BJ (cell line): ENCODE measurements around the gene NHP2. TPM values are rescaled to one million over a fixed set of nuclear protein-coding genes. Genes with fewer than 3 reads are reported as not detected.
"Not testable (repeated sequence)": the region's sequence is repeated elsewhere in the genome, so short reads cannot be mapped to it uniquely, and the experiment has no call there.

Experiments
- CTCF ChIA-PET: fragments of 350-600 bp; formaldehyde crosslinking; extraction: SDS; loops from one replicate; lab custom pipeline; 2021; ENCODE audit warnings: antibody characterized with exemption, inconsistent platforms; lab: Yijun Ruan, JAX
- POLR2A ChIA-PET: fragments of 300-600 bp; sonication (Branson Sonifier 250); formaldehyde crosslinking; extraction: SDS; loops from one replicate; lab custom pipeline; 2021; ENCODE audit warnings: antibody characterized with exemption; lab: Charles Lee
- DNase-seq: peaks from one replicate; pipeline ENCODE4 v3.0.0-alpha.2; 2011; ENCODE audit warnings: low read depth
- H3K27me3 ChIP-seq: 2 replicates; pipeline ENCODE4 v1.6.0; 2011; ENCODE audit warnings: low read length; ENCODE audit not compliant: control insufficient read depth, insufficient read depth
- H3K36me3 ChIP-seq: 2 replicates; pipeline ENCODE4 v1.5.1; 2011; ENCODE audit warnings: low read length; ENCODE audit not compliant: control insufficient read depth, insufficient read depth
- H3K4me3 ChIP-seq: 2 replicates; pipeline ENCODE4 v1.5.1; 2011; ENCODE audit warnings: low read depth, mild to moderate bottlenecking, control low read depth, low read length
- CTCF ChIP-seq: IDR thresholded peaks from 2 replicates; pipeline ENCODE4 v1.5.1; 2011; ENCODE audit warnings: low read depth, mild to moderate bottlenecking, control low read depth, inconsistent platforms, low read length, moderate library complexity; ENCODE audit not compliant: insufficient read depth
- polyA plus RNA-seq: library from polyadenylated mRNA; depleted of rRNA; stranded (reverse); fragments of >200 nt; gene quantifications from 2 replicates; pipeline ENCODE4 v1.2.3, GENCODE V29; 2011

The NHP2 gene
- polyA plus RNA-seq, 1 experiment = 131 TPM

GRCh38 chr5:178141550-178141949 is 12.1 kb downstream of the NHP2 start:
- CTCF ChIA-PET = interaction anchor here (1.0 kb wide), 1 partner anchor 17 kb away, joined by 3 read pairs; no protein-coding TSS in a partner anchor

GRCh38 chr5:178137991-178138390 is 15.7 kb downstream of the NHP2 start:
- ChIA-PET CTCF (interaction anchor here (0.8 to 1.4 kb wide), 2 partner anchors 8 to 9 kb away, joined by 3 to 6 read pairs; no protein-coding TSS in a partner anchor), POLR2A (no interaction called here)
- no peak for TF ChIP-seq CTCF
- Histone ChIP-seq H3K36me3 (peaks cover 18% of the 10 kb centered on the region), H3K27me3 (no peaks in the 10 kb centered on the region), H3K4me3 (no peak overlapping the region)
- DNase-seq = no peak

More at GRCh38 chr5:178141550-178141949, 12.1 kb downstream of the NHP2 start:
- H3K4me3 ChIP-seq = no peak overlapping the region
- H3K36me3 ChIP-seq = peaks cover 27% of the 10 kb centered on the region
- TF ChIP-seq CTCF = no peak
- POLR2A ChIA-PET = no interaction called here
- H3K27me3 ChIP-seq = no peaks in the 10 kb centered on the region
- no peak for DNase-seq

- no peak for TF ChIP-seq CTCF
- CTCF ChIA-PET = interaction anchor here (0.6 to 1.4 kb wide), 2 partner anchors 9 to 66 kb away, joined by 3 to 6 read pairs; no protein-coding TSS in a partner anchor
- POLR2A ChIA-PET = interaction anchor here (0.7 kb wide), 1 partner anchor 17 kb away, joined by 3 read pairs; the partner anchor contains the start of gene NHP2
- H3K4me3 ChIP-seq = no peak overlapping the region
- H3K27me3 ChIP-seq = no peaks in the 10 kb centered on the region
- no peak for DNase-seq
- H3K36me3 ChIP-seq = peaks cover 12% of the 10 kb centered on the region
Measured at GRCh38 chr5:178136990-178137389, 16.7 kb downstream of the NHP2 start.

GRCh38 chr5:178131446-178131996 is 22.2 kb downstream of the NHP2 start:
- Histone ChIP-seq H3K27me3 (no peaks in the 10 kb centered on the region), H3K4me3 (peak overlapping the region; percentile 89), H3K36me3 (peaks cover 8% of the 10 kb centered on the region)
- no peak for TF ChIP-seq CTCF
- ChIA-PET POLR2A (no interaction called here), CTCF (interaction anchor here (1.3 kb wide), 1 partner anchor 58 kb away, joined by 3 read pairs; no protein-coding TSS in a partner anchor)
- no peak for DNase-seq

GRCh38 chr5:178130576-178131445 is 22.9 kb downstream of the NHP2 start, which contains the start of gene RMND5B:
Gene RMND5B, plus strand, starts transcription at chr5:178131014. Its CDS starts 7,106 bp downstream, at chr5:178138120.
- ChIA-PET CTCF (no interaction called here), POLR2A (no interaction called here)
- Histone ChIP-seq H3K36me3 (peaks cover 5% of the 10 kb centered on the region), H3K27me3 (no peaks in the 10 kb centered on the region), H3K4me3 (peak within 1 kb of the TSS; percentile 89)
- no peak for TF ChIP-seq CTCF
- DNase-seq = no peak

GRCh38 chr5:178130234-178130575 is 23.5 kb downstream of the NHP2 start:
- POLR2A ChIA-PET = not testable (repeated sequence)

More at GRCh38 chr5:178130234-178130575, 23.5 kb downstream of the NHP2 start:
- not testable (repeated sequence) for H3K36me3 ChIP-seq, H3K27me3 ChIP-seq, DNase-seq
- CTCF ChIA-PET = interaction anchor here (2.0 kb wide), 1 partner anchor 54 kb away, joined by 6 read pairs; no protein-coding TSS in a partner anchor
- H3K4me3 ChIP-seq = peak overlapping the region; percentile 89
